ENCODE data around the gene HECW1. TPM values are rescaled to one million over a fixed set of nuclear protein-coding genes. Genes with fewer than 3 reads are reported as not detected.

The HECW1 gene
- total and polyA plus RNA-seq, 2 of the 8 experiments (the other 6 are each of a cell fraction or from before 2014, with no cell fraction given): 2.9 to 12.7 TPM

GRCh38 chr7:43522406-43523156, 410.1 kb downstream of the HECW1 start:
- H3K27me3 ChIP-seq (replicated peaks in 1 of 4; ENCODE audit: control insufficient read depth in 3 of 4, extremely low read depth in 1 of 4, insufficient read depth in 3 of 4, low read length in 3 of 4): no peaks in the 10 kb centered on the region
- no peak overlapping the region for H3K4me3 ChIP-seq (ENCODE audit: extremely low read depth in 1 of 4, insufficient read depth in 2 of 4, low read depth in 3 of 4, low read length in 4 of 4)
- no peak overlapping the region for H3K4ac ChIP-seq (replicated peaks; ENCODE audit: insufficient read length, low read depth, low read length)
- no peaks in the 10 kb centered on the region for H3K9me3 ChIP-seq (ENCODE audit: insufficient read depth in 2 of 2, low read depth in 1 of 2, low read length in 1 of 2)
- no peaks in the 10 kb centered on the region for H3K23me2 ChIP-seq (ENCODE audit: low read depth, low read length)
- FAIRE-seq (no peak), DNase-seq (ENCODE audit: low read depth in 1 of 2, low spot score in 2 of 2) (no peak)
- no peak overlapping the region for H4K5ac ChIP-seq (ENCODE audit: insufficient read length, low read depth, low read length)
- no peaks in the 10 kb centered on the region for H3K4me1 ChIP-seq (replicated peaks in 1 of 4; ENCODE audit: control insufficient read depth in 3 of 4, insufficient read depth in 4 of 4, low read length in 3 of 4)
- H4K8ac ChIP-seq (ENCODE audit: extremely low read depth, insufficient read depth, low read length): no peak overlapping the region; the same call in 1 of the 2 replicates
- no peaks in the 10 kb centered on the region for H4K20me1 ChIP-seq (replicated peaks in 1 of 2; ENCODE audit: control insufficient read depth in 1 of 2, insufficient read depth in 2 of 2, low read length in 2 of 2)
- H3K4me2 ChIP-seq (ENCODE audit: insufficient read depth in 1 of 2, low read depth in 2 of 2, low read length in 2 of 2): no peak overlapping the region
- no peak overlapping the region for H3K23ac ChIP-seq (ENCODE audit: insufficient read length)
- no peak overlapping the region for H2AFZ ChIP-seq (ENCODE audit: low read length)
- H3K79me2 ChIP-seq (ENCODE audit: control insufficient read depth in 1 of 2, insufficient read depth in 2 of 2, low read length in 2 of 2): no peaks in the 10 kb centered on the region
- H3K79me1 ChIP-seq (ENCODE audit: low read depth, low read length): no peaks in the 10 kb centered on the region
- no peak overlapping the region for H2BK12ac ChIP-seq (ENCODE audit: low read depth, low read length)
- no peak overlapping the region for H2BK5ac ChIP-seq (ENCODE audit: low read depth, low read length)
- H2BK15ac ChIP-seq (ENCODE audit: low read length): no peak overlapping the region
- POLR2A ChIA-PET (ENCODE audit: partially characterized antibody): no interaction called here
- H2BK20ac ChIP-seq (ENCODE audit: low read length): no peak overlapping the region
- WGBS, 2 experiments (ENCODE audit: extremely low coverage in 1 of 2, insufficient coverage in 1 of 2, insufficient read length in 1 of 2, insufficient replicate concordance in 2 of 2, low coverage in 1 of 2, low lambda C conversion rate in 2 of 2, missing lambda C conversion rate in 1 of 2): 86% methylated on average over 8 of the region's 8 CpGs; no CpG with 5 or more reads in 1 of the 2 experiments
- no peak overlapping the region for H3K9ac ChIP-seq (replicated peaks in 1 of 4; ENCODE audit: extremely low read depth in 1 of 4, low read depth in 3 of 4, low read length in 3 of 4)
- no peaks in the 10 kb centered on the region for H3K36me3 ChIP-seq (ENCODE audit: control insufficient read depth in 2 of 4, insufficient read depth in 4 of 4, low read length in 3 of 4)
- H3K56ac ChIP-seq (replicated peaks; ENCODE audit: insufficient read length, low read depth, low read length): no peak overlapping the region
- no peak overlapping the region for H3K18ac ChIP-seq (ENCODE audit: extremely low read depth, low read length)
- no peak overlapping the region for H3K14ac ChIP-seq (ENCODE audit: insufficient read length)
- no peak overlapping the region for H4K91ac ChIP-seq (replicated peaks; ENCODE audit: insufficient read length, low read length)
- no peak overlapping the region for H3K27ac ChIP-seq (ENCODE audit: low read depth, low read length)
- H2BK120ac ChIP-seq (replicated peaks; ENCODE audit: low read depth, low read length): no peak overlapping the region
- H2AK5ac ChIP-seq (ENCODE audit: low read depth, low read length): no peak overlapping the region
- CTCF ChIA-PET (ENCODE audit: partially characterized antibody): interaction anchor here (1.2 to 1.8 kb wide), 2 partner anchors 8 to 12 kb away, joined by 3 to 4 read pairs; no protein-coding TSS in a partner anchor
- no peak for TF ChIP-seq TBP (IDR thresholded peaks at IDR 0.05; ENCODE audit: low read depth, low read length)
- no peak for TF ChIP-seq SP4 (IDR thresholded peaks at IDR 0.05; ENCODE audit: low read length)
- TF ChIP-seq GTF2F1 (IDR thresholded peaks at IDR 0.05; ENCODE audit: borderline replicate concordance, low read depth, low read length): no peak
- TF ChIP-seq EGR1 (IDR thresholded peaks at IDR 0.05; ENCODE audit: borderline replicate concordance, low read depth, low read length): no peak
- TF ChIP-seq BACH1 (IDR thresholded peaks at IDR 0.05; ENCODE audit: low read length): no peak
- TF ChIP-seq BCL11A (IDR thresholded peaks at IDR 0.05; ENCODE audit: low read depth in 2 of 2, low read length in 2 of 2): no peak
- TF ChIP-seq, protein P1, sequence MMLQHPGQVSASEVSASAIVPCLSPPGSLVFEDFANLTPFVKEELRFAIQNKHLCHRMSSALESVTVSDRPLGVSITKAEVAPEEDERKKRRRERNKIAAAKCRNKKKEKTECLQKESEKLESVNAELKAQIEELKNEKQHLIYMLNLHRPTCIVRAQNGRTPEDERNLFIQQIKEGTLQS (IDR thresholded peaks at IDR 0.05; ENCODE audit: insufficient read depth, low read depth, low read length): no peak
- no peak for TF ChIP-seq SIN3A (conservative IDR thresholded peaks at IDR 0.05 in 1 of 2, IDR thresholded peaks at IDR 0.05 in 1 of 2; ENCODE audit: low read depth in 1 of 2, low read length in 2 of 2)
- no peak for TF ChIP-seq TEAD4 (IDR thresholded peaks at IDR 0.05; ENCODE audit: low read depth, low read length)
- TF ChIP-seq CTCF (IDR thresholded peaks at IDR 0.05; ENCODE audit: control extremely low read depth in 1 of 3, insufficient read depth in 1 of 3, low read depth in 1 of 3, low read length in 3 of 3): no peak

Data from H1 (cell line).